ENCODE data around the gene RIC1. TPM values are rescaled to one million over a fixed set of nuclear protein-coding genes. Genes with fewer than 3 reads are reported as not detected.

RIC1 gene
- total RNA-seq, 2 experiments from 2014 or later, result 24.7 to 26.3 TPM

- no peaks in the 10 kb centered on the region for H3K9me3 Mint-ChIP-seq
- no peak overlapping the region for H3K4me3 Mint-ChIP-seq
- intact Hi-C loops (cut with DNase I, micrococcal nuclease), result no loop called here
- H3K4me1 Mint-ChIP-seq (ENCODE audit: low read depth), result no peaks in the 10 kb centered on the region
- Histone ChIP-seq H3K4me3 (ENCODE audit: low read length) (no peak overlapping the region), H3K9me3 (ENCODE audit: control insufficient read depth in 1 of 2, insufficient read depth in 1 of 2, low read length in 2 of 2) (no peaks in the 10 kb centered on the region), H3K36me3 (ENCODE audit: insufficient read depth, low read length) (peaks cover 60% of the 10 kb centered on the region), H3K27ac (ENCODE audit: low read depth in 1 of 2, low read length in 2 of 2) (no peak overlapping the region), H3K27me3 (ENCODE audit: control insufficient read depth in 1 of 2, insufficient read depth in 2 of 2, low read length in 2 of 2) (no peaks in the 10 kb centered on the region), H3K4me1 (ENCODE audit: insufficient read depth, low read length) (no peaks in the 10 kb centered on the region)
- DNase-seq, result no peak
- no peak for TF ChIP-seq CTCF (IDR thresholded peaks at IDR 0.05)
- H3K27me3 Mint-ChIP-seq, result no peaks in the 10 kb centered on the region
- ChIA-PET CTCF (no interaction called here), POLR2A (interaction anchor here (0.9 kb wide), 1 partner anchor 15 kb away, joined by 3 read pairs; the partner anchor contains the start of gene ERMP1)
- H3K36me3 Mint-ChIP-seq (ENCODE audit: low read depth), result peaks cover 70% of the 10 kb centered on the region
- H3K27ac Mint-ChIP-seq, result no peak overlapping the region
- ATAC-seq (ENCODE audit: poor library complexity), result no peak
Observed at GRCh38 chr9:5817862-5818261, 189.0 kb downstream of the RIC1 start.

- Histone ChIP-seq H3K9me3 (ENCODE audit: control insufficient read depth in 1 of 2, insufficient read depth in 1 of 2, low read length in 2 of 2) (no peaks in the 10 kb centered on the region), H3K27me3 (ENCODE audit: control insufficient read depth in 1 of 2, insufficient read depth in 2 of 2, low read length in 2 of 2) (no peaks in the 10 kb centered on the region), H3K4me1 (ENCODE audit: insufficient read depth, low read length) (no peaks in the 10 kb centered on the region), H3K27ac (ENCODE audit: low read depth in 1 of 2, low read length in 2 of 2) (no peak overlapping the region), H3K4me3 (ENCODE audit: low read length) (no peak overlapping the region), H3K36me3 (ENCODE audit: insufficient read depth, low read length) (peaks cover 65% of the 10 kb centered on the region)
- Mint-ChIP-seq H3K36me3 (ENCODE audit: low read depth) (peaks cover 71% of the 10 kb centered on the region), H3K4me3 (no peak overlapping the region), H3K27me3 (no peaks in the 10 kb centered on the region), H3K27ac (no peak overlapping the region), H3K4me1 (ENCODE audit: low read depth) (no peaks in the 10 kb centered on the region), H3K9me3 (no peaks in the 10 kb centered on the region)
- DNase-seq, result no peak
- TF ChIP-seq CTCF (IDR thresholded peaks at IDR 0.05), result no peak
- ChIA-PET CTCF (interaction anchor here (0.9 kb wide), 1 partner anchor 14 kb away, joined by 3 read pairs; the partner anchor contains the start of gene ERMP1), POLR2A (no interaction called here)
- intact Hi-C loops (cut with DNase I, micrococcal nuclease), result no loop called here
- no peak for ATAC-seq (ENCODE audit: poor library complexity)
Observed at GRCh38 chr9:5818424-5819142, 189.7 kb downstream of the RIC1 start.

- ChIA-PET POLR2A (no interaction called here), CTCF (interaction anchor here (0.9 kb wide), 1 partner anchor 13 kb away, joined by 3 read pairs; the partner anchor contains the start of gene ERMP1)
- Histone ChIP-seq H3K4me1 (ENCODE audit: insufficient read depth, low read length) (no peaks in the 10 kb centered on the region), H3K9me3 (ENCODE audit: control insufficient read depth in 1 of 2, insufficient read depth in 1 of 2, low read length in 2 of 2) (no peaks in the 10 kb centered on the region), H3K27me3 (ENCODE audit: control insufficient read depth in 1 of 2, insufficient read depth in 2 of 2, low read length in 2 of 2) (no peaks in the 10 kb centered on the region), H3K4me3 (ENCODE audit: low read length) (no peak overlapping the region), H3K36me3 (ENCODE audit: insufficient read depth, low read length) (peaks cover 66% of the 10 kb centered on the region), H3K27ac (ENCODE audit: low read depth in 1 of 2, low read length in 2 of 2) (no peak overlapping the region)
- Mint-ChIP-seq H3K9me3 (no peaks in the 10 kb centered on the region), H3K27me3 (no peaks in the 10 kb centered on the region), H3K4me1 (ENCODE audit: low read depth) (no peaks in the 10 kb centered on the region), H3K36me3 (ENCODE audit: low read depth) (peaks cover 73% of the 10 kb centered on the region), H3K27ac (no peak overlapping the region), H3K4me3 (no peak overlapping the region)
- DNase-seq (no peak), ATAC-seq (ENCODE audit: poor library complexity) (no peak)
- no peak for TF ChIP-seq CTCF (IDR thresholded peaks at IDR 0.05)
- intact Hi-C loops (cut with DNase I, micrococcal nuclease), result no loop called here
Observed at GRCh38 chr9:5819174-5819573, 190.3 kb downstream of the RIC1 start.
